Measurements from ENCODE around the gene SKIC2.

SKIC2 gene

GRCh38 chr6:31945507-31946369 lies 13.2 kb upstream of the SKIC2 start, which contains the start of gene CFB:
Gene CFB (plus strand): TSS chr6:31946095. CDS start chr6:31946222, 127 bp downstream.
- DNase-seq (ENCODE audit: low read depth in 2 of 2): no peak

- no peak for DNase-seq (ENCODE audit: low read depth in 2 of 2)
These were observed 12.5 kb upstream of the SKIC2 start for GRCh38 chr6:31946370-31946885.

GRCh38 chr6:31947070-31947675 lies 11.8 kb upstream of the SKIC2 start:
- no peak for DNase-seq (ENCODE audit: low read depth in 2 of 2)

GRCh38 chr6:31947864-31948263 lies 11.1 kb upstream of the SKIC2 start:
- no peak for DNase-seq (ENCODE audit: low read depth in 2 of 2)

GRCh38 chr6:31948306-31948705 lies 10.7 kb upstream of the SKIC2 start:
- no peak for DNase-seq (ENCODE audit: low read depth in 2 of 2)

- no peak for DNase-seq (ENCODE audit: low read depth in 2 of 2)
These were observed 10.1 kb upstream of the SKIC2 start for GRCh38 chr6:31948753-31949413.

GRCh38 chr6:31949926-31950548 lies 8.9 kb upstream of the SKIC2 start:
- no peak for DNase-seq (ENCODE audit: low read depth in 2 of 2)

- no peak for DNase-seq (ENCODE audit: low read depth in 2 of 2)
These were observed 6.7 kb upstream of the SKIC2 start for GRCh38 chr6:31952140-31952805.

- no peak for DNase-seq (ENCODE audit: low read depth in 2 of 2)
These were observed 6.1 kb upstream of the SKIC2 start for GRCh38 chr6:31952890-31953289.

GRCh38 chr6:31954511-31954910 lies 4.5 kb upstream of the SKIC2 start:
- no peak for DNase-seq (ENCODE audit: low read depth in 2 of 2)

- DNase-seq (ENCODE audit: low read depth in 2 of 2): no peak
These were observed 2.2 kb upstream of the SKIC2 start for GRCh38 chr6:31956796-31957195.

GRCh38 chr6:31958412-31958740 lies 599 bp upstream of the SKIC2 start:
- no peak for DNase-seq (ENCODE audit: low read depth in 2 of 2)

GRCh38 chr6:31961616-31962015 lies 2.6 kb downstream of the SKIC2 start:
- DNase-seq (ENCODE audit: low read depth in 2 of 2): no peak

- DNase-seq (ENCODE audit: low read depth in 2 of 2): no peak
These were observed 4.9 kb downstream of the SKIC2 start for GRCh38 chr6:31963921-31964320.

GRCh38 chr6:31965700-31966099 lies 6.7 kb downstream of the SKIC2 start:
- DNase-seq (ENCODE audit: low read depth in 2 of 2): no peak

- DNase-seq (ENCODE audit: low read depth in 2 of 2): no peak
These were observed 7.5 kb downstream of the SKIC2 start for GRCh38 chr6:31966506-31966905.

- DNase-seq (ENCODE audit: low read depth in 2 of 2): no peak
These were observed 8.3 kb downstream of the SKIC2 start for GRCh38 chr6:31966997-31967925.

GRCh38 chr6:31967926-31968320 lies 8.9 kb downstream of the SKIC2 start:
- DNase-seq (ENCODE audit: low read depth in 2 of 2): no peak

- no peak for DNase-seq (ENCODE audit: low read depth in 2 of 2)
These were observed 9.4 kb downstream of the SKIC2 start for GRCh38 chr6:31968326-31968725.
